GM18868 (cell line): Measurements from ENCODE around the gene MMP21.
A peak's percentile ranks its signal among the peaks of the same experiment; 100 is the strongest.

Experiments used
- ATAC-seq: cut with Tn5 transposase; IDR thresholded peaks from one replicate; pipeline ENCODE4 v1.9.1; 2021; ENCODE audit warnings: mild to moderate bottlenecking, moderate library complexity; ENCODE audit not compliant: unreplicated experiment

Gene MMP21

GRCh38 chr10:125775491-125776106 is at the start of gene MMP21:
MMP21 (minus strand) TSS chr10:125775821; CDS start chr10:125775821, 0 bp downstream.
- no peak for ATAC-seq

GRCh38 chr10:125824736-125825135 is 49.1 kb upstream of the MMP21 start:
- ATAC-seq: no peak

GRCh38 chr10:125823663-125824251 is 48.1 kb upstream of the MMP21 start:
- no peak for ATAC-seq

DNA sequence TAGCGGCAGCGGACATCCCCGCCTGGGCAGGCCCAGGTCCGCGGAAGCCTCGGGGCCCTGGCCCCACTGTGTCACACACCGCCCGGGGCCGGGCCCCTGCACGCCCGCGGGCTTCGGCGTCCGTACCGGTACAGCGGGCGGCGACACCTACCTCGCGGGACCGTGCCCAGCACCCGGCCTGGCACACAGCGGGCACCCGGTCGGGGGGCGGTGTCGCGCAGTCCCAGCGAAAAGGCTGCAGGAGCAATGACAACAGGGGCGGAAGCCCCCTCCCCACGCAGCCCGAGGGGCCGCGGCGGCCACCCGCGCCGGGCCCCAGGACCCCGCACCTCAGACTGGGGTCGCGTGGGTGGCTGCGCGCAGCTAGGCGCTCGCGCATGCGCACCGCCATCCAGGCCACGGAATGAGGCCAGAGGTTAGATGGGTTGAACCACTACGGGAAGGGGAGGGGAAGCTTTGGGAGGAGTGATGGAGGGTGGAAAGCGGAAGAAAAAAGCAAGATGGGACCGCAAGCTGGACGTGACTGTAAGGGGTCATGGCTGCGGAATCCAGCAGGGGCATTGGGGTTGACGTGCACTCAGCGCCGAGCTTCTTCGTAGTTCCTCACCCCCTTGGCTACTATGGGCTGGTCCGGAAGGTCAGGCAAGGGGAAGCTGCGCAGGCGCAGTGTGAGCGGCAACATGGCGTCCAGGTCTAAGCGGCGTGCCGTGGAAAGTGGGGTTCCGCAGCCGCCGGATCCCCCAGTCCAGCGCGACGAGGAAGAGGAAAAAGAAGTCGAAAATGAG is 47.4 kb upstream of the MMP21 start, which contains the start of the genes BCCIP and UROS:
Gene BCCIP (plus strand): TSS at position 669 of the 785 bp plus-strand sequence. CDS start 12 bp downstream, at position 681.
Gene UROS (minus strand): TSS at position 381 of the 785 bp plus-strand sequence. CDS start 6,759 bp downstream, outside the sequence.
- ATAC-seq: peak; percentile 58

DNA sequence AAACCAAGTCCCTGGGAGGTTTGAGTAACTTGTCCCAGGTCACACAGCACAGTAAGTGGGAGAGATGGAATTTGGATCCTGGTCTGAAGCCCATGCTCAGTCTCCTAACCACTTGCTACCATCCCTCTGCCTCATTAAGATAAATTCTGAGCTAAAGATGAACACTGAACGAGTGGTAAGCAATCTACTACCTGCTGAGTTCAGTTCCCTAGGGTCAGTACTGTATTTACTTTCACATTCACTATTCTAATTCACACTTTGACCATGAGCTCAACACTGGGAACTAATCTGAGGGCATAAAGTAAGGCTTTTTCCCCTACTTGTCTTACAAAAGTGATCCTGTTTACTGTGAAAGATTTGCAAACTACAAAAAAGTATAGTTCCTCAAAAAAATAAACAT is 45.1 kb upstream of the MMP21 start:
- ATAC-seq: peak; percentile 66

- no peak for ATAC-seq
Observed at GRCh38 chr10:125817337-125817946, 41.8 kb upstream of the MMP21 start.

- no peak for ATAC-seq
Observed at GRCh38 chr10:125816548-125816947, 40.9 kb upstream of the MMP21 start.

DNA sequence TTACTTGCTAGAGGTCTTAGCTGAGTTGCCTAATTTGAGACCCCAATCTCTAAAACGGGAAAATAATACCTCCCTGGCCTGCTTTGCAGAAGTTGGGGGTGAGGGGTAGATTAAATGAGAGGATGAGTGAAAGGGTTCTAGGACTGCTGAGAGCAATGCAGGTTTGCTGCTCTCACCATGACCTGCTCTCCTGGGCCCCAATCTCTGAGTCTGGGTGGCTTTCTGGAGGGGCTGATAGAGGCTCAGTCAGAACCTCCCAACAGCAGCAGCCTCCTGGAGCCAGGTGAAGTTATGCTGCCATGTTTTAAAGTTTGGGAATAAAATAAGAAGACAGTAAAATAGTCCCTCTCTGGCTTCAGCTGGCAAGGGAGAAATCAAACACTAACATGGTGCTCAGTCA is 40.1 kb upstream of the MMP21 start:
- ATAC-seq: no peak

GRCh38 chr10:125812128-125812750 is 36.6 kb upstream of the MMP21 start:
- ATAC-seq: no peak

GRCh38 chr10:125811251-125811650 is 35.6 kb upstream of the MMP21 start:
- no peak for ATAC-seq

GRCh38 chr10:125808047-125808446 is 32.4 kb upstream of the MMP21 start:
- ATAC-seq: no peak

- ATAC-seq: no peak
Observed at GRCh38 chr10:125802739-125803138, 27.1 kb upstream of the MMP21 start.

- no peak for ATAC-seq
Observed at GRCh38 chr10:125802131-125802530, 26.5 kb upstream of the MMP21 start.

DNA sequence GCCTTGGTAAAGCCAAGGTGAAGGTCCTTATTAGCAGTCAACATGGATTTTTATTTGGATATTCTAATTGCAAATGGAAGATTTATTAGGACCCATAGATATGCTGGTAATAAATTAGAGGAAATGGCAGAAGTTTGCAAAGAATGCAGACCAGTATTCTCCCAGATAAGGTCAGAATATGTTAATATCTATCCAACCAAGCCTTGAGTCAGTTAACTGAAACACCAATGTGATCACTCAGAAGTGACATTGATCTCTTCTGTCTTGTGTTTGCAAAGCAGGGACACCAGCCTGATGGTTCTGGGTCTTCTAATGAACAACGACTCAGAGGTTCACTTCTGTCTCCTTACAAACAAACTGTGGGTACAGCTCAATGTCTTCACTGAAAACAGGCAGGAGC is 26.0 kb upstream of the MMP21 start:
- no peak for ATAC-seq

- ATAC-seq: no peak
Observed at GRCh38 chr10:125799451-125800182, 24.0 kb upstream of the MMP21 start.

- no peak for ATAC-seq
Observed at GRCh38 chr10:125797994-125798662, 22.5 kb upstream of the MMP21 start.

DNA sequence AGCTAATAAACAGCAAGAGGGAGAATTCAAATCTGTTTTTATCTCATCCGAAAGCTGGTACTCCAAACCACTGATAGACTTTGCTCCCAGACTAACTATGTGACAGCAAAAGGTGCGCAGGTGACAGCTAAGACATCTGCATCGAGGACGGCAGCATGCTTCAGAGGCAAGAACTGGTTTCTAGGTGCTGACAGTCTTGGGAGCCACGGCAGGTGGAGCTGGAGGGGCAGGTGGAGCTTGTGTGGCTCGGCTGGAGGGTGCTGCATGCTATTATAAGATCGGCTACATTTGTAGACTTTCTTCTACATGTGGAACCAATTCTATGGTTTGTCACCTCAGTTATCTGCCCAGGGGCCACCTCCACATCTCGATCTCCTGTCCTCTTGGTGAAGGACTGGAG is 21.8 kb upstream of the MMP21 start:
- ATAC-seq: no peak

DNA sequence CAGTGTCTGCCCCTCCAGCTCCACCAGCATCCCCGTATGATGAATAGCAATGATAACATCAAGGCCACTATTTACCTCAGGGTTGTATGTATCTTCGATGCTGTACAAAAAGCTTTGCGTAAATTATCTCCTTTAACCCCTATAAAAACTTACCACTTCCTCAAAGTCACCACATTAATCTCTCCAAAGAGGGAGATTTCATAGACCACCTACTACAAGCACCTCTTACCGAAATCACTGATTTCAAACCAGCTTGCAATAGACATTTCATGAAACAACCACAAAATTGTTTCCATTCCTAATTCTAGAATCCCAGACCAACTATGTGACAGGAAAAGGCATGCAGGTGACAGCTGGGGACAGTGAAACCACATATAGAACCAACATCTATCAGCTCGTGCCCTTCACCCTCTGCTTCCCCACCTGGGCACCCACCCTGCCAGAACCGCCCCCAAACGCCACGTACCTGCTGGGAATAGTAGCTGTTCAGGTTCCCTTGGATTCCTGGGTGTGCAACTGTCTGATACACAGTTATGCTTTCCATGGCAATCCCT is 20.1 kb upstream of the MMP21 start:
- no peak for ATAC-seq

DNA sequence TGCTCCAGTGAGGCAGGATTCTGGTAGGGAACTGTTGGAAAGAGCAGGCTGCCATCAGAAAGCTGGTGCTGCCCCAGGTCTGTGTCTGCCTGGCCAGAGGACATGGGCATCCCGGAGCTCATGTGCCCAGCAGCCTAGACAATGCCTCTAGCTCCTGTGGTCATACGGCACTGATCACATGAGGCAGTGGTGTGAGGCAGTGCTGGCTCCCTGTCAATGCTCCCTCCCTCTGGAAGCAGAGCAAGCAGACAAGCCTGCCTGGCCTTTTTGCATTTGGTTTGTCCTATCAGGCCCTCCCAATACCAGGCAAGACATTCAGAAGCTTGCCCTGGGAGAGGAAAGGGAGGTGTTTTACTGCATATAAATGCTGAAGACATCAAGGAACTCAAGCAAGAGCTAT is 19.5 kb upstream of the MMP21 start:
- no peak for ATAC-seq
